HEK293 (cell line): Measurements from ENCODE around the gene EIF4E3.

Experiments used
- ZNF175 ChIP-seq: fragments of 450-650 bp; formaldehyde crosslinking; IDR thresholded peaks from 2 replicates; pipeline ENCODE4 v1.5.1; 2016; ENCODE audit warnings: missing biosample characterization, missing genetic modification characterization
- ZNF324 ChIP-seq: fragments of 450-650 bp; formaldehyde crosslinking; IDR thresholded peaks from 2 replicates; pipeline ENCODE4 v1.5.1; 2016; ENCODE audit warnings: missing biosample characterization, missing genetic modification characterization
- ZNF677 ChIP-seq: fragments of 450-650 bp; IDR thresholded peaks from 2 replicates; pipeline ENCODE4 v1.5.0; 2018; ENCODE audit warnings: missing biosample characterization, mild to moderate bottlenecking, missing genetic modification characterization, moderate library complexity
- TF ChIP-seq, protein P1 (sequence below): fragments of 450-650 bp; formaldehyde crosslinking; IDR thresholded peaks from 2 replicates; pipeline ENCODE4 v1.5.1; 2016; ENCODE audit warnings: missing biosample characterization, missing genetic modification characterization
- TF ChIP-seq, protein P2 (sequence below): fragments of 450-650 bp; formaldehyde crosslinking; IDR thresholded peaks from 2 replicates; pipeline ENCODE4 v1.5.1; 2016; ENCODE audit warnings: missing biosample characterization, missing genetic modification characterization
- TF ChIP-seq, protein P3 (sequence below): sonication (generic); formaldehyde crosslinking; IDR thresholded peaks from 2 replicates; pipeline ENCODE4 v1.8.1; 2022; ENCODE audit warnings: mild to moderate bottlenecking, moderate library complexity, missing genetic modification reagents
- TF ChIP-seq, protein P4 (sequence below): fragments of 450-650 bp; formaldehyde crosslinking; IDR thresholded peaks from 2 replicates; pipeline ENCODE4 v1.5.1; 2016; ENCODE audit warnings: missing biosample characterization, missing genetic modification characterization
- TF ChIP-seq, protein P5 (sequence below): fragments of 450-650 bp; formaldehyde crosslinking; IDR thresholded peaks from 2 replicates; pipeline ENCODE4 v1.5.1; 2016; ENCODE audit warnings: missing biosample characterization, missing genetic modification characterization

DNA sequence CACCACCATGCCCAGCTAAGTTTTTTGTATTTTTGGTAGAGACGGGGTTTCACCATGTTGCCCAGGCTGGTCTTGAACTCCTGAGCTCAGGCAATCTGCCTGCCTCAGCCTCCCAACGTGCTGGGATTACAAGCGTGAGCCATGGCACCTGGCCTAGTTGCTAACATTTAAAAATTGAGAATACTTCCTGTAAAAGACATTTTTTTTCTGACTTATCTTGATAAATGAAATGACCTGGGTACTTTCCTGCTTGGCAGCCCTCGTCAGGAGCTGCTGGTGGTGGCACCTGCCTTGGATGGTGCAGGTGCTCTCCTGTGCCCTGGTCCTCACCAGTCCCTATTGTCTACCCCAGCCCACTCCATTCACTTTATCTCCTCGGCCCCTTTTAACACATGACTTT, 74.8 kb downstream of the EIF4E3 start:
- no peak for TF ChIP-seq ZNF175 (tag by site-specific recombination)
- TF ChIP-seq, protein P1, sequence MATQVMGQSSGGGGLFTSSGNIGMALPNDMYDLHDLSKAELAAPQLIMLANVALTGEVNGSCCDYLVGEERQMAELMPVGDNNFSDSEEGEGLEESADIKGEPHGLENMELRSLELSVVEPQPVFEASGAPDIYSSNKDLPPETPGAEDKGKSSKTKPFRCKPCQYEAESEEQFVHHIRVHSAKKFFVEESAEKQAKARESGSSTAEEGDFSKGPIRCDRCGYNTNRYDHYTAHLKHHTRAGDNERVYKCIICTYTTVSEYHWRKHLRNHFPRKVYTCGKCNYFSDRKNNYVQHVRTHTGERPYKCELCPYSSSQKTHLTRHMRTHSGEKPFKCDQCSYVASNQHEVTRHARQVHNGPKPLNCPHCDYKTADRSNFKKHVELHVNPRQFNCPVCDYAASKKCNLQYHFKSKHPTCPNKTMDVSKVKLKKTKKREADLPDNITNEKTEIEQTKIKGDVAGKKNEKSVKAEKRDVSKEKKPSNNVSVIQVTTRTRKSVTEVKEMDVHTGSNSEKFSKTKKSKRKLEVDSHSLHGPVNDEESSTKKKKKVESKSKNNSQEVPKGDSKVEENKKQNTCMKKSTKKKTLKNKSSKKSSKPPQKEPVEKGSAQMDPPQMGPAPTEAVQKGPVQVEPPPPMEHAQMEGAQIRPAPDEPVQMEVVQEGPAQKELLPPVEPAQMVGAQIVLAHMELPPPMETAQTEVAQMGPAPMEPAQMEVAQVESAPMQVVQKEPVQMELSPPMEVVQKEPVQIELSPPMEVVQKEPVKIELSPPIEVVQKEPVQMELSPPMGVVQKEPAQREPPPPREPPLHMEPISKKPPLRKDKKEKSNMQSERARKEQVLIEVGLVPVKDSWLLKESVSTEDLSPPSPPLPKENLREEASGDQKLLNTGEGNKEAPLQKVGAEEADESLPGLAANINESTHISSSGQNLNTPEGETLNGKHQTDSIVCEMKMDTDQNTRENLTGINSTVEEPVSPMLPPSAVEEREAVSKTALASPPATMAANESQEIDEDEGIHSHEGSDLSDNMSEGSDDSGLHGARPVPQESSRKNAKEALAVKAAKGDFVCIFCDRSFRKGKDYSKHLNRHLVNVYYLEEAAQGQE (tag by site-specific recombination), result no peak
- no peak for TF ChIP-seq ZNF677 (tag by site-specific recombination)
- TF ChIP-seq, protein P2, sequence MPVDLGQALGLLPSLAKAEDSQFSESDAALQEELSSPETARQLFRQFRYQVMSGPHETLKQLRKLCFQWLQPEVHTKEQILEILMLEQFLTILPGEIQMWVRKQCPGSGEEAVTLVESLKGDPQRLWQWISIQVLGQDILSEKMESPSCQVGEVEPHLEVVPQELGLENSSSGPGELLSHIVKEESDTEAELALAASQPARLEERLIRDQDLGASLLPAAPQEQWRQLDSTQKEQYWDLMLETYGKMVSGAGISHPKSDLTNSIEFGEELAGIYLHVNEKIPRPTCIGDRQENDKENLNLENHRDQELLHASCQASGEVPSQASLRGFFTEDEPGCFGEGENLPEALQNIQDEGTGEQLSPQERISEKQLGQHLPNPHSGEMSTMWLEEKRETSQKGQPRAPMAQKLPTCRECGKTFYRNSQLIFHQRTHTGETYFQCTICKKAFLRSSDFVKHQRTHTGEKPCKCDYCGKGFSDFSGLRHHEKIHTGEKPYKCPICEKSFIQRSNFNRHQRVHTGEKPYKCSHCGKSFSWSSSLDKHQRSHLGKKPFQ, result no peak
- TF ChIP-seq, protein P3, sequence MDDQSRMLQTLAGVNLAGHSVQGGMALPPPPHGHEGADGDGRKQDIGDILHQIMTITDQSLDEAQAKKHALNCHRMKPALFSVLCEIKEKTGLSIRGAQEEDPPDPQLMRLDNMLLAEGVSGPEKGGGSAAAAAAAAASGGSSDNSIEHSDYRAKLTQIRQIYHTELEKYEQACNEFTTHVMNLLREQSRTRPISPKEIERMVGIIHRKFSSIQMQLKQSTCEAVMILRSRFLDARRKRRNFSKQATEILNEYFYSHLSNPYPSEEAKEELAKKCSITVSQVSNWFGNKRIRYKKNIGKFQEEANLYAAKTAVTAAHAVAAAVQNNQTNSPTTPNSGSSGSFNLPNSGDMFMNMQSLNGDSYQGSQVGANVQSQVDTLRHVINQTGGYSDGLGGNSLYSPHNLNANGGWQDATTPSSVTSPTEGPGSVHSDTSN (CRISPR knock-in tag), result no peak
- TF ChIP-seq ZNF324 (tag by site-specific recombination), result no peak
- TF ChIP-seq, protein P4, sequence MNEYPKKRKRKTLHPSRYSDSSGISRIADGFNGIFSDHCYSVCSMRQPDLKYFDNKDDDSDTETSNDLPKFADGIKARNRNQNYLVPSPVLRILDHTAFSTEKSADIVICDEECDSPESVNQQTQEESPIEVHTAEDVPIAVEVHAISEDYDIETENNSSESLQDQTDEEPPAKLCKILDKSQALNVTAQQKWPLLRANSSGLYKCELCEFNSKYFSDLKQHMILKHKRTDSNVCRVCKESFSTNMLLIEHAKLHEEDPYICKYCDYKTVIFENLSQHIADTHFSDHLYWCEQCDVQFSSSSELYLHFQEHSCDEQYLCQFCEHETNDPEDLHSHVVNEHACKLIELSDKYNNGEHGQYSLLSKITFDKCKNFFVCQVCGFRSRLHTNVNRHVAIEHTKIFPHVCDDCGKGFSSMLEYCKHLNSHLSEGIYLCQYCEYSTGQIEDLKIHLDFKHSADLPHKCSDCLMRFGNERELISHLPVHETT (tag by site-specific recombination), result no peak
- TF ChIP-seq, protein P5, sequence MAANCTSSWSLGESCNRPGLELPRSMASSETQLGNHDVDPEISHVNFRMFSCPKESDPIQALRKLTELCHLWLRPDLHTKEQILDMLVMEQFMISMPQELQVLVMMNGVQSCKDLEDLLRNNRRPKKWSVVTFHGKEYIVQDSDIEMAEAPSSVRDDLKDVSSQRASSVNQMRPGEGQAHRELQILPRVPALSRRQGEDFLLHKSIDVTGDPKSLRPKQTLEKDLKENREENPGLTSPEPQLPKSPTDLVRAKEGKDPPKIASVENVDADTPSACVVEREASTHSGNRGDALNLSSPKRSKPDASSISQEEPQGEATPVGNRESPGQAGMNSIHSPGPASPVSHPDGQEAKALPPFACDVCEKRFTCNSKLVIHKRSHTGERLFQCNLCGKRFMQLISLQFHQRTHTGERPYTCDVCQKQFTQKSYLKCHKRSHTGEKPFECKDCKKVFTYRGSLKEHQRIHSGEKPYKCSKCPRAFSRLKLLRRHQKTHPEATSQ (tag by site-specific recombination), result no peak
